ENCODE data around the gene TPO.

GRCh38 chr2:1590596-1591460 lies 177.6 kb downstream of the TPO start:
- TF ChIP-seq POLR2A (IDR thresholded peaks at IDR 0.05), result no peak
- no peak for TF ChIP-seq CTCF (IDR thresholded peaks at IDR 0.05)
- TF ChIP-seq EP300 (IDR thresholded peaks at IDR 0.05), result no peak
